22Rv1 (cell line): ENCODE data around the gene ARHGAP10.

Experiments
- H3K27ac ChIP-seq: fragments of 450-650 bp; 2 replicates; pipeline ENCODE4 v1.5.1; 2017
- ZFX ChIP-seq: fragments of 450-650 bp; IDR thresholded peaks from 2 replicates; pipeline ENCODE4 v1.6.1; 2017; ENCODE audit warnings: antibody characterized with exemption, borderline replicate concordance
- TF ChIP-seq, protein P1 (sequence below): fragments of 450-650 bp; IDR thresholded peaks from 2 replicates; pipeline ENCODE4 v1.5.1; 2017; ENCODE audit warnings: mild to moderate bottlenecking

Gene ARHGAP10

GRCh38 chr4:147780137-147780777 lies 48.4 kb downstream of the ARHGAP10 start:
- H3K27ac ChIP-seq, result no peak overlapping the region
- no peak for TF ChIP-seq ZFX
- TF ChIP-seq, protein P1, sequence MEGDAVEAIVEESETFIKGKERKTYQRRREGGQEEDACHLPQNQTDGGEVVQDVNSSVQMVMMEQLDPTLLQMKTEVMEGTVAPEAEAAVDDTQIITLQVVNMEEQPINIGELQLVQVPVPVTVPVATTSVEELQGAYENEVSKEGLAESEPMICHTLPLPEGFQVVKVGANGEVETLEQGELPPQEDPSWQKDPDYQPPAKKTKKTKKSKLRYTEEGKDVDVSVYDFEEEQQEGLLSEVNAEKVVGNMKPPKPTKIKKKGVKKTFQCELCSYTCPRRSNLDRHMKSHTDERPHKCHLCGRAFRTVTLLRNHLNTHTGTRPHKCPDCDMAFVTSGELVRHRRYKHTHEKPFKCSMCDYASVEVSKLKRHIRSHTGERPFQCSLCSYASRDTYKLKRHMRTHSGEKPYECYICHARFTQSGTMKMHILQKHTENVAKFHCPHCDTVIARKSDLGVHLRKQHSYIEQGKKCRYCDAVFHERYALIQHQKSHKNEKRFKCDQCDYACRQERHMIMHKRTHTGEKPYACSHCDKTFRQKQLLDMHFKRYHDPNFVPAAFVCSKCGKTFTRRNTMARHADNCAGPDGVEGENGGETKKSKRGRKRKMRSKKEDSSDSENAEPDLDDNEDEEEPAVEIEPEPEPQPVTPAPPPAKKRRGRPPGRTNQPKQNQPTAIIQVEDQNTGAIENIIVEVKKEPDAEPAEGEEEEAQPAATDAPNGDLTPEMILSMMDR, result no peak

- no peak overlapping the region for H3K27ac ChIP-seq
- no peak for TF ChIP-seq ZFX
- TF ChIP-seq, protein P1, result no peak
These were observed 50.3 kb downstream of the ARHGAP10 start for GRCh38 chr4:147782087-147782781.

GRCh38 chr4:147785129-147785528 lies 53.2 kb downstream of the ARHGAP10 start:
- no peak overlapping the region for H3K27ac ChIP-seq
- TF ChIP-seq, protein P1, result no peak
- TF ChIP-seq ZFX, result no peak

- no peak for TF ChIP-seq ZFX
These were observed 54.1 kb downstream of the ARHGAP10 start for GRCh38 chr4:147786031-147786430.

GRCh38 chr4:147786531-147786930 lies 54.6 kb downstream of the ARHGAP10 start:
- no peak overlapping the region for H3K27ac ChIP-seq
- TF ChIP-seq, protein P1, result no peak
- TF ChIP-seq ZFX, result no peak

More at GRCh38 chr4:147786031-147786430, 54.1 kb downstream of the ARHGAP10 start:
- no peak overlapping the region for H3K27ac ChIP-seq

GRCh38 chr4:147787204-147787603 lies 55.3 kb downstream of the ARHGAP10 start:
- TF ChIP-seq, protein P1, result no peak
- TF ChIP-seq ZFX, result no peak
- H3K27ac ChIP-seq, result no peak overlapping the region

GRCh38 chr4:147788791-147789190 lies 56.9 kb downstream of the ARHGAP10 start:
- no peak overlapping the region for H3K27ac ChIP-seq
- TF ChIP-seq, protein P1, result no peak
